Suprapubic skin (tissue), 4 donors: Measurements from ENCODE around the gene C6orf118.

Experiments used
- EP300 ChIP-seq: sonication (generic); formaldehyde crosslinking; IDR thresholded peaks from one replicate; pipeline ENCODE4 v1.6.1; 2017; ENCODE audit warnings: antibody characterized with exemption
- POLR2A ChIP-seq, 2 donors: fragments of 450-650 bp; IDR thresholded peaks; one replicate each; pipeline ENCODE4 v1.6.1; 2017; ENCODE audit warnings: antibody characterized with exemption in 2 of 2, mild to moderate bottlenecking in 2 of 2, moderate library complexity in 2 of 2
- POLR2AphosphoS5 ChIP-seq, 3 donors: sonication (generic); formaldehyde crosslinking; IDR thresholded peaks; one replicate each; pipeline ENCODE4 v1.6.1; 2017; ENCODE audit warnings: antibody characterized with exemption in 3 of 3
- TF ChIP-seq, protein P1 (sequence below), 2 donors: fragments of 200-600 bp in 1 of 2; fragments of 450-650 bp in 1 of 2; sonication (generic) in 1 of 2; IDR thresholded peaks; one replicate each; pipeline ENCODE4 v1.5.1; 2016 to 2019; ENCODE audit warnings: antibody characterized with exemption in 2 of 2, mild to moderate bottlenecking in 1 of 2, moderate library complexity in 1 of 2

DNA sequence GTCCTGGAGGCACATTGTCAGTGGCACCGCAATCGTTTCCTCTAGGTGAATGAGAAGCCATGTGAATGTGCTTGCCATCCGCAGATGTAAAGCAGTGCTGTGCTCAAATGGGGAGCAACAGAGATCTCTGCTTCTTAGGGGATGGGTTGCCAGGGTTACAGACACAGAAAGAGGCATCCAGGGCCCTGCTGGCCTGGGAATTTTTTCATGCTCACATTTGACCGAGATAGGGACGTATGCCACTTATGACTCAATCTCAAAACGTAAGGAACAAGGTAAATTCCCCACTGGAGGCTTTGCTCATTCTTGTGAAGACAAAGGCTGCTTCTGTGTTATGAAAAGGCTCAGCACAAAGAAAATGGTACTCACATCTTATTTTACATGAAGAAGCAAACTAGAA is 11.0 kb downstream of the C6orf118 start:
- TF ChIP-seq, protein P1, sequence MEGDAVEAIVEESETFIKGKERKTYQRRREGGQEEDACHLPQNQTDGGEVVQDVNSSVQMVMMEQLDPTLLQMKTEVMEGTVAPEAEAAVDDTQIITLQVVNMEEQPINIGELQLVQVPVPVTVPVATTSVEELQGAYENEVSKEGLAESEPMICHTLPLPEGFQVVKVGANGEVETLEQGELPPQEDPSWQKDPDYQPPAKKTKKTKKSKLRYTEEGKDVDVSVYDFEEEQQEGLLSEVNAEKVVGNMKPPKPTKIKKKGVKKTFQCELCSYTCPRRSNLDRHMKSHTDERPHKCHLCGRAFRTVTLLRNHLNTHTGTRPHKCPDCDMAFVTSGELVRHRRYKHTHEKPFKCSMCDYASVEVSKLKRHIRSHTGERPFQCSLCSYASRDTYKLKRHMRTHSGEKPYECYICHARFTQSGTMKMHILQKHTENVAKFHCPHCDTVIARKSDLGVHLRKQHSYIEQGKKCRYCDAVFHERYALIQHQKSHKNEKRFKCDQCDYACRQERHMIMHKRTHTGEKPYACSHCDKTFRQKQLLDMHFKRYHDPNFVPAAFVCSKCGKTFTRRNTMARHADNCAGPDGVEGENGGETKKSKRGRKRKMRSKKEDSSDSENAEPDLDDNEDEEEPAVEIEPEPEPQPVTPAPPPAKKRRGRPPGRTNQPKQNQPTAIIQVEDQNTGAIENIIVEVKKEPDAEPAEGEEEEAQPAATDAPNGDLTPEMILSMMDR (IDR thresholded peaks at IDR 0.05), result no peak
- TF ChIP-seq POLR2A (IDR thresholded peaks at IDR 0.05) (no peak), POLR2AphosphoS5 (IDR thresholded peaks at IDR 0.05) (no peak), EP300 (no peak)
